Hepatocyte (in vitro differentiated cells): ENCODE data around the gene CPEB1. TPM values are rescaled to one million over a fixed set of nuclear protein-coding genes. Genes with fewer than 3 reads are reported as not detected.

ENCODE experiments used
- DNase-seq: peaks from one replicate; pipeline ENCODE4 v3.0.0-alpha.2; 2016; ENCODE audit warnings: low spot score
- H2AFZ ChIP-seq: fragments of 200-600 bp; sonication (generic); 2 replicates; pipeline ENCODE4 v1.6.0; 2016; ENCODE audit warnings: antibody characterized with exemption, mild to moderate bottlenecking
- H3K27ac ChIP-seq: fragments of 200-600 bp; sonication (generic); 2 replicates; pipeline ENCODE4 v1.5.1; 2016; ENCODE audit warnings: mild to moderate bottlenecking
- H3K27me3 ChIP-seq: fragments of 200-600 bp; sonication (generic); 2 replicates; pipeline ENCODE4 v1.6.1; 2016
- H3K36me3 ChIP-seq: fragments of 200-600 bp; sonication (generic); replicated peaks from 2 replicates; pipeline ENCODE4 v1.5.1; 2016; ENCODE audit warnings: low read depth; ENCODE audit not compliant: insufficient read depth
- H3K4me1 ChIP-seq: fragments of 200-600 bp; sonication (generic); 2 replicates; pipeline ENCODE4 v1.5.1; 2016; ENCODE audit warnings: mild to moderate bottlenecking, moderate library complexity; ENCODE audit not compliant: insufficient read depth
- H3K4me2 ChIP-seq: fragments of 200-600 bp; sonication (generic); 2 replicates; pipeline ENCODE4 v1.6.0; 2016
- H3K4me3 ChIP-seq: fragments of 200-600 bp; sonication (generic); 2 replicates; pipeline ENCODE4 v1.5.1; 2016; ENCODE audit warnings: mild to moderate bottlenecking
- H3K79me2 ChIP-seq: fragments of 200-600 bp; sonication (generic); 2 replicates; pipeline ENCODE4 v1.6.0; 2017; ENCODE audit warnings: mild to moderate bottlenecking
- H3K9me2 ChIP-seq: fragments of 200-600 bp; sonication (generic); replicated peaks from 2 replicates; pipeline ENCODE4 v1.6.0; 2017; ENCODE audit warnings: mild to moderate bottlenecking; ENCODE audit not compliant: insufficient read depth
- H3K9me3 ChIP-seq: fragments of 200-600 bp; sonication (generic); 2 replicates; pipeline ENCODE4 v1.5.1; 2016; ENCODE audit warnings: low read depth, mild to moderate bottlenecking
- H4K20me1 ChIP-seq: fragments of 200-600 bp; sonication (generic); 2 replicates; pipeline ENCODE4 v1.6.0; 2016; ENCODE audit warnings: mild to moderate bottlenecking; ENCODE audit not compliant: insufficient read depth, poor library complexity, severe bottlenecking
- EZH2 ChIP-seq: fragments of 200-600 bp; sonication (generic); IDR thresholded peaks from 2 replicates; pipeline ENCODE4 v1.6.1; 2016; ENCODE audit warnings: antibody characterized with exemption, mild to moderate bottlenecking, borderline replicate concordance
- EZH2phosphoT487 ChIP-seq: fragments of 200-600 bp; sonication (generic); IDR thresholded peaks from one replicate; pipeline ENCODE4 v1.6.1; 2018; ENCODE audit warnings: antibody characterized with exemption, mild to moderate bottlenecking, low read depth, moderate library complexity; ENCODE audit not compliant: unreplicated experiment, severe bottlenecking
- WGBS: methylation state at CpG from one replicate; pipeline ENCODE4 v1.1.6; 2016; ENCODE audit warnings: low lambda C conversion rate; ENCODE audit errors: missing lambda C conversion rate; 5-methylcytosine and 5-hydroxymethylcytosine counted together
- polyA plus RNA-seq: library from polyadenylated mRNA; unstranded; fragments of >200 nt; fragmentation: Nextera tagmentation; extraction: Ambion mirVana; gene quantifications from 2 replicates; pipeline ENCODE4 v1.2.1, GENCODE V29; 2016
- total RNA-seq: library from RNA; depleted of rRNA; stranded (reverse); fragments of >200 nt; gene quantifications from 2 replicates; pipeline ENCODE4 v1.2.3, GENCODE V29; 2014
- TF ChIP-seq, protein P1 (sequence below): fragments of 200-600 bp; sonication (generic); IDR thresholded peaks from 2 replicates; pipeline ENCODE4 v1.5.1; 2016; ENCODE audit warnings: antibody characterized with exemption, mild to moderate bottlenecking; ENCODE audit not compliant: poor library complexity

Gene CPEB1
- total and polyA plus RNA-seq, 2 experiments from 2014 or later, result 0.87 to 1.9 TPM

GRCh38 chr15:82587805-82588204, 59.4 kb downstream of the CPEB1 start:
- H3K4me3 ChIP-seq, result no peak overlapping the region
- no peaks in the 10 kb centered on the region for H3K36me3 ChIP-seq
- H3K27ac ChIP-seq, result no peak overlapping the region
- H3K27me3 ChIP-seq, result peaks cover 13% of the 10 kb centered on the region
- H3K9me3 ChIP-seq, result no peaks in the 10 kb centered on the region
- no peak overlapping the region for H2AFZ ChIP-seq
- no peaks in the 10 kb centered on the region for H4K20me1 ChIP-seq
- TF ChIP-seq EZH2phosphoT487, result no peak
- TF ChIP-seq, protein P1, sequence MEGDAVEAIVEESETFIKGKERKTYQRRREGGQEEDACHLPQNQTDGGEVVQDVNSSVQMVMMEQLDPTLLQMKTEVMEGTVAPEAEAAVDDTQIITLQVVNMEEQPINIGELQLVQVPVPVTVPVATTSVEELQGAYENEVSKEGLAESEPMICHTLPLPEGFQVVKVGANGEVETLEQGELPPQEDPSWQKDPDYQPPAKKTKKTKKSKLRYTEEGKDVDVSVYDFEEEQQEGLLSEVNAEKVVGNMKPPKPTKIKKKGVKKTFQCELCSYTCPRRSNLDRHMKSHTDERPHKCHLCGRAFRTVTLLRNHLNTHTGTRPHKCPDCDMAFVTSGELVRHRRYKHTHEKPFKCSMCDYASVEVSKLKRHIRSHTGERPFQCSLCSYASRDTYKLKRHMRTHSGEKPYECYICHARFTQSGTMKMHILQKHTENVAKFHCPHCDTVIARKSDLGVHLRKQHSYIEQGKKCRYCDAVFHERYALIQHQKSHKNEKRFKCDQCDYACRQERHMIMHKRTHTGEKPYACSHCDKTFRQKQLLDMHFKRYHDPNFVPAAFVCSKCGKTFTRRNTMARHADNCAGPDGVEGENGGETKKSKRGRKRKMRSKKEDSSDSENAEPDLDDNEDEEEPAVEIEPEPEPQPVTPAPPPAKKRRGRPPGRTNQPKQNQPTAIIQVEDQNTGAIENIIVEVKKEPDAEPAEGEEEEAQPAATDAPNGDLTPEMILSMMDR, result no peak
- no peaks in the 10 kb centered on the region for H3K79me2 ChIP-seq
- H3K4me2 ChIP-seq, result no peak overlapping the region
- 69% methylated on average over 4 of the region's 4 CpGs for WGBS
- no peak for DNase-seq
- no peaks in the 10 kb centered on the region for H3K9me2 ChIP-seq
- H3K4me1 ChIP-seq, result no peaks in the 10 kb centered on the region

DNA sequence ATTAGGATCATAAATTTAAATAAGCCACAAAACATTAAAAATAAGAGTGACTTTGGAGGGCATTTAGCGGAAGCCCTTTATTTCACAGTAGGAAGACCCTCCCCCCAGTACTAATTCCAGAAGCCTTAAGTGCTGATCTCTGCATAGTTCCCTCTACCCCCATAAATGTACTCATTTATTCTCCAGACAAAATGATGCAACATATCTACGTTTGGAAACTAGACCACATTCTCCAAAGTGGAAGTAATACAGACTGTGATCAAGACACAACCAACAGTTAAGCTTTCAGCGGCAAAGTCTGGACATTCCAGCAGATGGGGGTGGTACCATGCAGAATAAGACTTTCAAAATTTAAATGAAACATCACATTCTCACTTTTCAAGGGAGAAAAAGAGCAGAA, 62.1 kb downstream of the CPEB1 start:
- Histone ChIP-seq H3K4me2 (no peak overlapping the region), H3K4me1 (no peaks in the 10 kb centered on the region), H3K27me3 (peaks cover 14% of the 10 kb centered on the region), H3K79me2 (no peaks in the 10 kb centered on the region), H3K36me3 (no peaks in the 10 kb centered on the region), H2AFZ (no peak overlapping the region), H3K27ac (no peak overlapping the region), H3K4me3 (no peak overlapping the region), H3K9me3 (no peaks in the 10 kb centered on the region), H4K20me1 (no peaks in the 10 kb centered on the region), H3K9me2 (no peaks in the 10 kb centered on the region)
- TF ChIP-seq EZH2 (no peak), EZH2phosphoT487 (no peak)
- TF ChIP-seq, protein P1, result peak; percentile 38
- 42% methylated on average over 3 of the region's 3 CpGs for WGBS
- peak; percentile 43 for DNase-seq

DNA sequence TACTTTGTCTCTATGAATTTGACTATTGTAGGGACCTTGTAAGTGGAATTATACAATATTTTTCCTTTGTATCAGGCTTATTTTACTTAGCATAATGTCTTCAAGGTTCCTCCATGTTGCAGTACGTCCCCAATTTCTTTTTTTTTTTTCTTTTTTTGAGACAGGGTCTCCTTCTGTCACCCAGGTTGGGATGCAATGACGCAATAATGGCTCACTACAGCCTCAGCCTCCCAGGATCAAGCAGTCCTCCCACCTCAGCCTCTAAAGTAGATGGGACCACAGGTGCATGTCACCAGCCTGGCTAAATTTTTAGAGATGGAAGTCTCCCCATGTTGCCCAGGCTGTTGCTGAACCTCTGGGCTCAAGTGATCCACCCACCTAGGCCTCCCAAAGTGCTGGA, 66.5 kb downstream of the CPEB1 start:
- peaks cover 12% of the 10 kb centered on the region for H3K27me3 ChIP-seq
- no peak for DNase-seq
- H3K4me3 ChIP-seq, result no peak overlapping the region
- TF ChIP-seq EZH2phosphoT487 (no peak), EZH2 (no peak)
- TF ChIP-seq, protein P1, result no peak
- H2AFZ ChIP-seq, result no peak overlapping the region
- WGBS, result 79% methylated on average over 2 of the region's 2 CpGs
- no peaks in the 10 kb centered on the region for H3K9me2 ChIP-seq
- H3K79me2 ChIP-seq, result no peaks in the 10 kb centered on the region
- H3K4me1 ChIP-seq, result no peaks in the 10 kb centered on the region
- H3K9me3 ChIP-seq, result no peaks in the 10 kb centered on the region
- no peaks in the 10 kb centered on the region for H3K36me3 ChIP-seq
- no peaks in the 10 kb centered on the region for H4K20me1 ChIP-seq
- H3K27ac ChIP-seq, result no peak overlapping the region
- H3K4me2 ChIP-seq, result no peak overlapping the region

- no peaks in the 10 kb centered on the region for H3K9me3 ChIP-seq
- no peaks in the 10 kb centered on the region for H4K20me1 ChIP-seq
- no peaks in the 10 kb centered on the region for H3K79me2 ChIP-seq
- no peak overlapping the region for H3K4me3 ChIP-seq
- no peaks in the 10 kb centered on the region for H3K4me1 ChIP-seq
- peaks cover 15% of the 10 kb centered on the region for H3K27me3 ChIP-seq
- no peaks in the 10 kb centered on the region for H3K36me3 ChIP-seq
- no peak overlapping the region for H2AFZ ChIP-seq
- TF ChIP-seq EZH2 (no peak), EZH2phosphoT487 (no peak)
- TF ChIP-seq, protein P1, result no peak
- H3K4me2 ChIP-seq, result no peak overlapping the region
- H3K27ac ChIP-seq, result no peak overlapping the region
- no peaks in the 10 kb centered on the region for H3K9me2 ChIP-seq
- DNase-seq, result no peak
- 66% methylated on average over 3 of the region's 3 CpGs for whole genome bisulfite sequencing
Measured at GRCh38 chr15:82575335-82575734, 71.8 kb downstream of the CPEB1 start.
